HG03196 (cell line): Measurements from ENCODE around the gene MYO5A.
"Not testable (repeated sequence)": the region's sequence is repeated elsewhere in the genome, so short reads cannot be mapped to it uniquely, and the experiment has no call there.

ENCODE experiments used
- ATAC-seq: cut with Tn5 transposase; IDR thresholded peaks from one replicate; pipeline ENCODE4 v1.9.1; 2021; ENCODE audit not compliant: unreplicated experiment

MYO5A gene

DNA sequence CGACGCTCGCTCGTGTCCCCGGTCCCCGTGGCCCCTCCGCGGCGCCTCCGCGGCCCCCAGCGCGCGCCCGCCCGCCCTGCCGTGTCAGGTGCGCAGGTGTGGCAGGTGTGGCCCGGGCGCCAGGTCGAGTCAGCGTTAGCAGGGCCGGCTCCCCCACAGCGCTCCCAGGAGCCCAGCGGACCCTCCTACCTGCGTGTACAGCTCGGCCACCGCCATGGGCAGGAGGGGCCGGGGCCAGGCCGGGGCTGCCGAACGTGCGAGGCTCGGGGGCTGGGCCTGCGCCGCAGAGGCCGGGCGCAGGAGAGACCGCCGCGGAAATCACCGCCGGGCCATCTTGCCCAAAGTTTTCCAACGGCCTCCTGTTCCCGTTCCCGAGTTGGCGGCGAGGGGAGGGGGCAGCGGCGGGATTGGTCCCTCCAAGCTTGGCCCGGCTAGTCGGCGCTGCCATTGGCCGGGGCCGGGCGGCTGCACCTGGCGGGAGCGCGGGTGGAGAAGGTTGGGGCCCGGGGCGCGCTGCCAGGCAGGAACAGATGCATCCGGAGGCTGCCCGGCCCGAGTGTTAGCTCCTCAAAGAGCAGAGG lies 233.2 kb downstream of the MYO5A start, which contains the start of gene MYO5C:
Gene MYO5C, minus strand, starts transcription at position 384 of the 581 bp plus-strand sequence. Its CDS starts 168 bp downstream, at position 216.
- ATAC-seq = no peak

GRCh38 chr15:52294881-52295420 lies 233.7 kb downstream of the MYO5A start:
- ATAC-seq = no peak

GRCh38 chr15:52292780-52293392 lies 235.8 kb downstream of the MYO5A start:
- ATAC-seq = no peak

GRCh38 chr15:52291204-52291603 lies 237.5 kb downstream of the MYO5A start:
- no peak for ATAC-seq

GRCh38 chr15:52290800-52291199 lies 237.9 kb downstream of the MYO5A start:
- no peak for ATAC-seq

DNA sequence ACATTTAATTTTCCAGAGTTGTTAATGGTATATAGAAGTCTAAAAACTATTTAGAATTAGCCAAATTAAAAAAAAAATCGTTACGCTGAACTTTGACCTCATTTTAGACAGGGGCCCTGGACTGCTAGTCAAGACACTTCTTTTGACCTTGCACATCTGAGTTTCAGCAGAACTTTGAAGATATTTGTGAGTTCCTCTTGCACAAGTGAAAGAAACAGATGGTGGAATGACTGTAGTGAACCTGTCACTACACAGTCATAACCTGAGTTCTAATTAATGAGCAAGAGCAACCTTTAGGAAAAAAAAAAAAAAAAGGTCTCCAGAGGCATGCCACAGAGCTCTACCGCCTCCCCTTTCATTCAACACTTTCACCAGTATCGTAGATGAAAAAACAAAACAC lies 238.4 kb downstream of the MYO5A start:
- ATAC-seq = no peak

- ATAC-seq = no peak
Observed at GRCh38 chr15:52289629-52290081, 239.0 kb downstream of the MYO5A start.

DNA sequence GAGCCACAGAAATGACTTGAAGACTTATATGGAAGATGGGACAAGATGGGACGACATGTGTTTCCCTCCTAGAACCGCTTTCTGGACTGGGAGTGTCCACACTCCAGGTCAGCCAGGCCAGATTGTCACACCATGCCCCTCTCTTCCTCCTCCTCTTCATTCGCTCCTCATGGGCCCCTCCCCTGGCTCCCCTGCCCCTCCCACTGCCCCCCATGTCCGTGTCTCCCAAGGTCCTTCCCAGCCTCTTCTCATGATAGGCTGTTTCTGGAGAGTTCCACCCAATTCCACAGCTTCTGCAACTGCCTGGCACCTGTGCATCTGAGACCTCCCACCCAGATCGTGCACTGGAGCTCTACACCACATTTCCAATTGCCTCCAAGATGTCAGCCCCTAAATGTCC lies 239.7 kb downstream of the MYO5A start:
- no peak for ATAC-seq

DNA sequence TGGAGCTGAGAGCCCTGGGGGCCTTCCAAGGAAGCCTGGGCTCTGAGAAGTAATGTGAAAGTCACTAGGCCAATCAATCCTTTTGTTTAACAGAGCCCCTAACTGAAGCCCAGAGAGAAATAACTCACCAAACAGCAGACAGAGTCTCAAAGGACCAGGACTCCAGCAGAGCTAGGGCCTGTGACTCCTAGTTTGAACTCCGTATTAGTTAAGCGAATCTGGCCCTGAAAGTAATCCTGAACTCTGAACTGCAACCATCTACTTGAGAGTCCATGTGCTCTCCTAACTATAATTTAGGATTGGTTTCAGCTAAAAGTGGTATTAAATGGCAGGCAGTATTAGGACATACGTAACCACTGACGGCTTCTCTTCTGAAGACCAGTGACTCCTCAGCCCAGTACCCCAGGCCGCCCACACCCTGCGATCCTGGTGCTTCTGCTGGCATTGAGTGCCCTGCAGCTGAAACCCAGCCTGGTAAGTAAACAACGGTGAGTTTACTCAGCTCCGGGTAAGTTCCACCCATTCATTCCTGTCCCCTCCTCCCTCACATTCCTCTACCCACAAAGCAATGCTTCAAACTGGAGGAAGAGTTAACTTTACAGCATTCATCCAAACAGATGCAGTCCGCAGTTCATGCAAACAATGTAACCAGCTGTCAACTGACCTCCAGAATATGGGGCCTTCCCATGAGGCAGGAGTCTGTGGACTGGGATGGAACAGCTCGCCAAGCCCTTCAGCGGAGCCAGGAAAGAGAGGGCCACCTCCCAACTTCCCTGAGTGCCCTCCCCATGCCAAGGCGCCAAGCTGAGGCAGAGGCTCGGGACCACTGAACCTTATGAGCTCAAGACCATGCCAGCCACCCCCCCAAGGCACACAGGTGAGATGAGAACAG lies 240.4 kb downstream of the MYO5A start:
- ATAC-seq = no peak

GRCh38 chr15:52287114-52287513 lies 241.6 kb downstream of the MYO5A start:
- ATAC-seq = no peak

DNA sequence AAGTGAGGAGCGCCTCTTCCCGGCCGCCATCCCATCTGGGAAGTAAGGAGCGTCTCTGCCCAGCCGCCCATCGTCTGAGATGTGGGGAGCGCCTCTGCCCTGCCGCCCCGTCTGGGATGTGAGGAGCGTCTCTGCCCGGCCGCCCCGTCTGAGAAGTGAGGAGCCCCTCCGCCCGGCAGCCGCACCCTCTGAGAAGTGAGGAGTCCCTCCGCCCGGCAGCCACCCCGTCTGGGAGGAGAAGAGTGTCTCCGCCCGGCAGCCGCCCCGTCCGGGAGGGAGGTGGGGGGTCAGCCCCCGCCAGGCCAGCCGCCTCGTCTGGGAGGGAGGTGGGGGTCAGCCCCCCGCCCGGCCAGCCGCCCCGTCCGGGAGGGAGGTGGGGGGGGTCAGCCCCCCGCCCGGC lies 242.7 kb downstream of the MYO5A start:
- not testable (repeated sequence) for ATAC-seq

GRCh38 chr15:52284164-52284563 lies 244.5 kb downstream of the MYO5A start:
- no peak for ATAC-seq

DNA sequence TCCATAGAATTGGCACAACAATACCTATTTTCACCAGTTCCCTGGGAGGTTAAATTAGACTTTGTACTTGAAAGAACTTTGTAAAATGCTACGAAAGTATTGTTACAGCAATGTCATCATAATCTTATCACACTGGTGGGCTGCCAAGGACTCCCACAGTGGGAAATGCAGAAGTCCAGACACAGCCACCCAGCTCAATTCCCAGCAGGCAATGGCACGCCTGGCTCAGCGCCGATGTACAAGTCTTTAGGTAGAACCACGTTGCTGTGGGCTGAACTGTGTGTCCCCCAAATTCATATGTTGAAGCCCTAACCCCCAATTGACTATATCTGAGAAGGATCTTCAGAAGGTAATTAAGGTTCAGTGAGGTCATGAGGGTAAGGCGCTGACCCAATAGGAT lies 245.4 kb downstream of the MYO5A start:
- ATAC-seq = no peak

DNA sequence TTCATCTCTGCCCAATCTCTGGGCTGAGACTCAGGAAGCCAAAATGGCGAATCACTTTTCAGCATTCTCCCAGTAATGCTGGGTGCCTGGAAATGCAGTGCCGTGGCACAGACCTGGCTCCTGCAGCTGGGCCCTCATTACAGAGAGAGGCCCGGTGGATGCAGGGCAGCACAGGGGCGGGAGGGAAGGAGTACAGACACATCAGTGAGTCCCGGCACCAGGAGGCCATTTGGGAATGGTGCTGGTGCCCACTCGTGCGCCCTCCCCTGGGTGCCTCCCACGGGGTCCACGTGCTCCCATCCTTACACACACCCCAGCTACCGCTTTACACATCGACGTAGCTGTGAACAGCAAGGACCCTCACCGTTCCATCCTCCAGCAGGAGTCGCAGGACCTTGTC lies 246.3 kb downstream of the MYO5A start:
- ATAC-seq = no peak

DNA sequence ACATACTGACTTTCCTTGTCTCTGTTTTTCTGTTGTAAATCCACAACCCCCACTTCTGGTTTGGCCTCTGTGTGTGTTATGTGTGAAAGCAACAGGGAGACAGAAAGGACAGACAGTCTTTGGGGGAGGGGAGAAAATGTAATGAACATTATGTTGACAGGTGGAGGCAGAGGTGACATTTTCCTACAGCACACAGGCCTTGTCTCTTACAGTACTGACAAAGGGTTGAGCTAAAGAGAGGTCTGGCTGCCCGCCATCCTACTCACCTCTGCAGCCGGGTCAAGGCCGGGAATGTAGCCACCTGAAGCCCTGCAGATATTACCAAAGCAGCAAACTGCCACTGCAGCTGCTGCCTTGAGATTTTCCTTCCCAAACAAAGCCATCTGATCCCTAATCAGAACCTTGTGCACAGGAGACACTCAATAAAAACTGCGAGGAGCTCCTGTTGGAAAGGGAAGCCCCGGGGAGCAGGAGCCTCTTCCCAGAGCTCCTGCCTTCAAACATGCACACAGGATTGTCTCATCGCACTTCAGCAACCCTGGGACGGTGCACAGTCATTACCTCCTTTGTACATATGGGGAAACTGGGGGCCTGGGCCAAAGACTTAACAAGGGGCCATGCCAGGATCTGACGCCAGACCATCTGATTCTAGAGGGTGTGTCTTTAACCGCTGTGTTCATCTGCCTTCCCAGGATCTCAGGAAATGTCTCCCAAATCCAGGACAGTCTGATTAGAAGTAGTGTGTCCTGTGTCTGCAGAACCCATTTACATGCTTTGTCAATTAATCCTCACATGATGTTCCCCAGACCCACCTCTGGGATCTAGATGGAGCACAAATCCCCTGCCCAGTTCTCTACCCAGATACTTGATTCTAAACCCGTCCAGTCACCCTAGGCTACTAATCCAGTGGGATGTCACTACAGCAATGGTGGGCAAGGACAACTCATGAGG lies 247.3 kb downstream of the MYO5A start:
- ATAC-seq = no peak

DNA sequence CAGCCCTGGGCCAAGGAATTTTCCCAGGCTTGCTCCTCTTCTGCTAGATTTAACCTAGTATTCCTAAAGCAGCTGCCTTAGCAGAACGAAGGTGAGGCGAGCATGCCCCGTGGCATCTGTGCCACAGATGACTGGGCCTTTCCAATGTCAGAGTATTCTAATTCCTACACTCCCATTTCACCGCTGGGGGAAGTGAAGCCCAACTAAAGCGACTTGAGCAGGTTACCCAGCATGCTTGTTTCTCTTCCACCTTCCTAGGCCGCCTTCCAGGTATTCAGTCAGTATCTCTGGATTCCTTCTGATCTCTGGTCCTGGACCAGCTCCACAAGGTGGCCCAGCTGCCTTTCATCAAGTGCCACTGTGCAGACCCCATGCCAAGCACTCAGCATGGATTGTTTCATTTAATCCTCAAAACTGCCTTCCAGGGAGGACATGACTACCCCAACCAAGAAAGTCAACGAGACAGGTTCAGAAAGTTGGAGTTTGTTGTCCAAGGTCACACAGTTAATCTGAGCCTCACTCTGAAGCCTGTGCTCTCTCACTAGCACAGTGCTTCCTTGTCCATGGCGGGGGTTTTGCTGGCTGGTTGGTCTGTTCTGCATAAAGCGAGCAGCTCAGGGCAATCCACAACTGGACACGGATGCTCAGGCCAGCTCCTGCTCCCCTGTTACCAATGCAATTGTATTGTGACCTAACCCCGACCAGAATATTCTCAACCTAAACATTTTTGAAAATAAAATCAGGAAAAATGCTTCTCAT lies 248.2 kb downstream of the MYO5A start:
- no peak for ATAC-seq

DNA sequence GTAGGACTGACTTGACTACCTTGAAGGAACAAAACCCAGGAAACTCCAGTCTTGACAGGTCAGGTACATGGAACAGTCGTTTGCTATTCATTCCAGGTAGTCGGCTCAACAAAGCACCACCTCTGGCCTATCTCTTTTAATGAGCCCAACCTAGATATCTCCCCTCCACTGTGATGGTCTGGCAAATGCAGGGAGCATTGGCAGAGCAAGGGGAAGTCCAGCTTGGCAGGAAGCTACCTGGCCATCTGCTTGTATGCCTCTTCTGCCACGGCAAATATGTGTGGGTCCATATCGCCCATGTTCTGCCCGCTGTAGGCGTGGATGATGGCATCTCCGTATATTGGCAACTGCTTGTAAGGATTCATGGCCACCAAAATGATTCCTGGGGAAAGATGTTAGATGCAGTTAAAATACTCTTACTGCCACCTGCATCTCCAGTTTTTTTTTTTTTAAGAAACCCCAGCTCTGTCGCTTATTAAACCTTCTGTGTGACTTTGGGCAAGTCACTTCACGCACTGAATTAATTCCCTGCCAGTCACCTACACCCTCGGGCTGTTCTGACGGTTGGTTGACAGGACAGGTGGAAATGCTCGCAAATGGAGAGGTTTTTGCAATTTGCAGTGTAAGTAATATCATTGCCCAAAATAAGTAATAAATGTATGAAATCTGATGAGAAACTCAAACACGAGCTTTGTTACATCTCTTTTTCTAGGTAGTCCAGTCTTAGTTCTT lies 249.9 kb downstream of the MYO5A start:
- ATAC-seq = no peak

DNA sequence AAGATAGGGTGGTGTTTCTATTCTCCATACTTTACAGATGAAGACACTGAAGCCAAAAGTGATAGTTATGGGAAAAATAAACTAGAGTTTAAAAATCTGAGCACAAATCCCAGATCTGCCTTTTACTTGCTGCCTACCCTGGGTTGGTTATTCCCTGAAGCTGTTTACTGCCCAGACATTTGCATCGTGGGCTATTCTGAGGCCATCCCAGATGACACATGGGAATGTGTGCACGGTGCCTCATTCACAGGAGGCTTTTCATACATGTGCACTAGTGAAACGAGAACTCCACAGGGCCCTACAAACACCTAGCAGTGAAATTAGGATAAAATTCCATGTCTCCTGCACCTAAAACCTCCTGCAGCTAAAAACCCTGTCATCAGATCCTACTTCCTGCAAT lies 250.5 kb downstream of the MYO5A start:
- no peak for ATAC-seq

DNA sequence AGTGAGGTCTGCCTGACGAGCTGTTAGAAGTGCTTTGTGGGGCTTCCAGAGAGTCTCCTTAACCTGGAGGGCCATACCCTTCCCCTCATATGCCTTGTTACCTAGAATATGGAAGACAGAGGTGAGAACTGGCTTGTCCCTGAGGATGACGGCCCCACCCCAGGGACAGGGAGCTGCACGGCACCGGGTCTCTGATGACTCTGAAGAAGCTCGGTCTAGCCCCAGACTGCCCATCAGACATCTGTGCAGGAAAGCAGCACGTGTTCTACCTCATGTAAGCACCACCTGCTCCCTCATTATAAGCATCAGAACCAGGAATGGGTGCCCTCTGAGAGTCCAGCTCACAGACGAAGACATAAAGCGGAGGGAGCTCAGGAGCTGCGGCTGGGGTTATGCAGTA lies 251.1 kb downstream of the MYO5A start:
- no peak for ATAC-seq
